NCI-H1105 (cell line): Measurements from ENCODE around the gene APH1B.
"Not testable (repeated sequence)": the region's sequence is repeated elsewhere in the genome, so short reads cannot be mapped to it uniquely, and the experiment has no call there.

Experiments
- DNase-seq: peaks from one replicate; lab custom pipeline; 2025; lab: John Stamatoyannopoulos, UW

Gene APH1B

DNA sequence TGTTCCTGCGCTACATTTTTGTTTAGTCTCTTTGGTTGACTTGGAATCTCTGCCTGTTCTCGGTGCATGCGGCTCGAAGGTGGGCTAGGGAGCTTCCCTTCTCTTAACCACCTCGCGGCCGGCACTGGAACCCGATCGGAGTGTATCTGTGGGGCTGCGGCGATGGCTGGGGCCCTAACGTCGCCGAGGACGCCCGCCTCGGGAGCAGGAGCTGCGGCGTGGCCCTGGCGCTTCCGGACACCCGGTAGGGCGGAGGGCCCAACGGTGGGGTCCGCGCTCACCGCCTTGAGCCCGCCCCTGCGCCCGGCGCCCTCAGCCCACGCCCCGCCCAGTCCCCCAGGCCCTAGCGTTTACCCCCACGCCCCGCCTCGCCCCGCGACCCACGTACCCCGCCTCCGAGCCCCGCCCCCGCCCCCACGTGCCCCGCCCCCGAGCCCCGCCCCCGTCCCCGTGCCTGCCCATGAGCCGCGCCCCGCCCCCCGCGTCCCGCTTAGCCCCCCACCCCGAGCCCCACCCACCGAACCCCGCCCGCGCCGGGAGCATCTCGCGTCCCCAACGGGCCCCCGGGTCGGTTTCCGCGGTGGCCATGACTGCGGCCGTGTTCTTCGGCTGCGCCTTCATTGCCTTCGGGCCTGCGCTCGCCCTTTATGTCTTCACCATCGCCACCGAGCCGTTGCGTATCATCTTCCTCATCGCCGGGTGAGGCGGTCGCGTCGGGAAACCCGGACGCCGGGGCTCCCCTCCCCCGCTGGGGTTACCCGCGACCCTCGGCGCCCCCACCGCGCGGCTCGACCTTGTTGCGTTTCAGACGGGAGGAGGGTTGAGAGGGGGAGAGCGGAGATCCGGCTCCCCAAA lies at the start of gene APH1B:
TSS of gene APH1B (plus strand) at position 568 of the 855 bp plus-strand sequence. CDS start at position 587, 19 bp downstream.
- DNase-seq: peak; percentile 86

DNA sequence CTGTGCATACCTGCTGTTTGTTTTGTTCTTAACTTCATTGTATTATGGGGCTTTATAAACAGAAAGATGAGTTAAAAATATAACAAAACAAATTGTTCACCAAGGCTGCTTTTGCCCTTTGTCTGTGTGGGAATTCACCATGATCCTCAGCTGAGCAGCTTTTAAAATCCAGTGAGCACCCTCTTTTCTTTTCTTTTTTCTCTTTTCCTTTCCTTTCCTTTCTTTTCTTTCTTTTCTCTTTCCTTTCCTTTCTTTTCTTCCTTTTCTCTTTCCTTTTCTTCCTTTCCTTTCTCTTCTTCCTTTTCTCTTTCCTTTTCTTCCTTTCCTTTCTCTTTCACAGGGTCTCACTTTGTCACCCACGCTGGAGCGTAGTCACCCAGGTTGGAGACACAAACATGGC lies 49.7 kb upstream of the APH1B start:
- DNase-seq: no peak

DNA sequence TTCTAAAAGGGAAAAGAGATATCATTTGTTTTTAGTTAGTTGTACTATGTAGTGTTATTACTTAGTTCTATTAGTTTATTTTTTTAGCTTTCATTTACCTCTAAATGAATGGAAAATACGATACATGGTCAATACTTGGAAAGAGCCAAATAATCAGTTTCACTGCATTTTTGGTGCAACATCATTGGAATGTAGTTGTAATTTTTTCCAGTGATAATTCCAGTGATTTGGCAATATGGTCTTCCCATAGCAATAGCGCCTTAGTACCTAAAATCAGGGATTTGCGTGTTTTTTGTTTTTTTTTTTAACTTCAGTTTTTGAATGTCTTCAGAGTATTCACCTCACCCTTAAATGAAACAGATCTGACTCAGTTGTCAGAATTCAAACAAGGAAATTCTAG lies 46.2 kb upstream of the APH1B start:
- no peak for DNase-seq

DNA sequence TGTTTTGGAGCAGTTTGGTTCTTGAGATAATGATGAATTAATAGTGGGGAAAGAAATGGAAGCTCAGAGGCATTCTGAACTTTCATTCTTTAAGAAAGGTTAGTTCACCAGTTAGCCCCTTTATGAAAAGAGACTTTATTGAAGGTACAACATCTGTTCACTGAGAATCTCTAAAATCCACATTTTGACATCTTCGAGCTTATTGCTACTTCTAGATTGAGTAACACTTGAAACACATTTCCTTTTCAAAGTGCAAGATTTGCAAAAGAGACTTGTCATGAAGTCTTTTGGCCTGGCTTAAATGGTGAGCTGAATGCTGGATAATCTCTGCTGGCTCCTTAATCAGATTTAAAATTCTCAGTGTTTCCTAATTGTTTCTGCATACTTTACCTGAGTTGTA lies 45.7 kb upstream of the APH1B start:
- DNase-seq: no peak

DNA sequence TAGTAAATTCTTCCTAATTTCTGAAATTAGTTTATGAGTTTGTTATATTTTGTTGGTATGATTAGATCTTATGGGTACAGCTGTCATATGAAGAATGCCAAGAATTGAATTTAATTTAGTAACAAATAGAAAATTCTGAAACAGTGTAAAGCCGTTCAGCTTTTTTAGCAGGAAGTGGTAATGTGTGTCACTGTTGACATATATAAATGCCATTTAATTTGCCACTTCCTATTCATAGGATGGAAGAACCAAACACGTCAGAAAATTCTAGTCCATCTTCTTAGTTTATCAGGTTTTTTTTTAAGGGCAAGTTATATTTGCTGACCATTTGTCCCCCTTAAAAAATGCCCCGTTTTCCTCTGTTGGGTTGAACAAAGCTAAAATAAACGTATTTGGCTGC lies 45.0 kb upstream of the APH1B start:
- no peak for DNase-seq

DNA sequence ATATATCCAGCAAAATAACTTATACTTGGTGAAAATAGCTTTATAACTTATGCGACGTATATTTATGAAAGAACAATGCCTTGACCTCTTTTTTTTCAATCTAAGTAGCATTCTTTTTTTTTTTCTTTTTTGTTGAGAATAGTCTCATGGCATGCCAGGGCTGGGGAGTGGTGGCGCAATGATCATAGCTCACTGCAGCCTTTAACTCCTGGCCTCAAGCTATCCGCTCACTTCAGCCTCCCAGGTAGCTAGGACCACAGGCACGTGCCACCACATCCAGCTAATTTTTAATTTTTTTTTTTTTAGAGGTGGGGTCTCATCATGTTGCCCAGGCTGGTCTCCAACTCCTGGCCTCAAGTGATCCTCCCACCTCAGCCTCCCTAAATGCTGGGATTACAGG lies 44.5 kb upstream of the APH1B start:
- no peak for DNase-seq

DNA sequence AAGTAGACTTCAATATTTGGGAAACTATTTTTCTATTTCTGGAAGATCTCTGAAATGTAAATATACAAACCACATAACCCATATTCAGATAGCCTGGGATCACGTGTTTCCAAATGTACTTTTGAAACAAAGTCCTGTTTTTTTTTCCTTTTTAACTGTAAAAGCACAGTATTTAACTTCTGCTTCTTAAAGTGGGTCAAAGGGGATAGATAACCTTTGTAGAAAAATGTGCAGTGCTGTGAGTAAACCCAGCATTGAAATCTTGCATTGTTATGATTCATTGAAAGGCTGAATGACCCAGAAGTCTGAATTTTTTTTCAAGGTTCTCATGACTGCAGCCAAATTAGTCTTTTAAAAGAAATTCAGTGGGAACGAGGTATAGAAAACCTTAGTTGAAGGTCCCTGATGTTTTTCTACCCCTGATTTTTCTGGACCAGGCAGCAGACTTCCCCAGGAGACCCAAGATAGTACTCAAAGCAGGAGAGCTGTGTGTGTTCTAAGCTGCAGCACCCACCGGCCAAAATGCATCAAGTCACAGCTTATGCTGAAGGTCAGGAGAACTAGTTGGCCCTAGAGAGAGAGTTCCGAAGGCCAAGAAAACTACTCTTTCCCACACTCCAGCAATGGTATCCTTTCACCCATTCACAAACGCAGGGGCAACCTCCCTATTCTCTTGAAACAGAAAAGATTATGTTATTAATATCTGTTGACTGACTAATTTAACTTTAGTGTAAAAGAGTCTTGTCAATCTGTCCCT lies 43.6 kb upstream of the APH1B start:
- no peak for DNase-seq

DNA sequence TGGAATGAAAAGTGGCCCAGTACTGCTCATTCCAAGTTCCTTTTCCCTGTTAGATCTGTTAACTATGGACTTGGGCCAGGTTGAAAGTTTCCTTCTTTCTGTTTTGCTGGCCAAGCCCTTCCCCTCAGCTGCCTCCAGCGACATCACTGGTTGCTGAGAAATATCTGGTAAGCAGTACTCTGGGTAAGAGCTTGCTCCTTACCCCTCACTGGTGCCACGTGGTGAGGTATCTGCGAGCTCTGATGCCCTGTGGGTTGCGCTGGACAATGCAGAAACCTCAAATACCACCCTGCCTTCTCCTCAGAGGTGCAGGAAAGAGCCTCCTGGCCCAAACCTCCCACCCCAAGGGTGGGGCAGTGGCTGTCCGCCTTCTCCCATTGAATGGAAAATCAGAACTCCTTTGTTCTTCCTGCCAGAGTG lies 42.9 kb upstream of the APH1B start:
- DNase-seq: no peak

DNA sequence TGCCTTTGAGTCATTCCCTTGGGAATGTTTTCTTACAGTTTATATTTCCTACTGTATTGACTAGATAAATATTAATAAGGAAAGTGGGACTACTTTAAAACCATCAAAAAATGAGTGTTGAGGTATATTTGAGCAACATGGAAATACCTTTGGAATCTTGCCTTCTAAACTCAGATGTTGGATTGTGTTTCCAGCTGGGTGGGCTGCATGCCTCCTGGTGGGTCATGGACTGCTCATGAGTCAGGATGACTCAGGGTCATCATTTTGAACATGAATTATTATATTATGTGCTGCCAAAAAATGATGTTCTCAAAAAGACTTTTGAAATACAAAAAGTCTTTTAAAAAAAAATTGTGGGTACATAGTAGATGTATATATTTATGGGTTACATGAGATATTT lies 41.1 kb upstream of the APH1B start:
- no peak for DNase-seq

DNA sequence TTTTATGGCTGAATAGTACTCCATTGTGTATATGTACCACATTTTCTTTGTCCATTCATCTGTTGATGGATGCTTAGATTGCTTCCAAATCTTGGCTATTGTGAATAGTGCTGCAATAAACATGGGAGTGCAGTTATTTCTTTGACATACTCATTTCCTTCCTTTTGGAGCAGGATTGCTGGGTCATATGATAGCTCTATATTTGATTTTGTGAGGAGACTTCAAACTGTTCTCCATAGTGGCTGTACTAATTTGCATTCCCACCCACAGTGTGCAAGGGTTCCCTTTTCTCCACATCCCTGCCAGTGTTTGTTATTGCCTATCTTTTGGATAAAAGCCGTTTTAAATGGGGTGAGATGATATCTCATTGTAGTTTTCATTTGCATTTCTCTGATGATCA lies 40.3 kb upstream of the APH1B start:
- DNase-seq: not testable (repeated sequence)

DNA sequence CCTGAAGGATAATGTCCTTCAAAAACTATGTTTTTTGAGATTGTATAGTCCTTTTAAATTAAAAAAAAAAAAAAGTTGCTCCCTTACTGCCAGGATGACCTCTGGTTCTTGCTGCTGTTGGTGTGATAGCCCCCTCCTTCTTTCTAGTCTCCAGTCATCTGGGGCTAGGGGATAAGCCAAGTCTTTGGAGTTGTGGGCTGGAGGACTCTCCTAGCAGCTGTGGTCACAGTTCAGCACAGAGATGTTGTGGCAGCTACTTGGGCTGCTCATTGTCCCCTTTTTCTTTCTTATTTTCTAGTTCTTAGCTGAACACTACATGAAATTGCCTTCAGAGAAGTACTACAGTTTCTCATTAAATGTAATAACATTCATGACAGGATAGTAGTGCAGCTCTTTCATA lies 39.2 kb upstream of the APH1B start:
- DNase-seq: no peak

DNA sequence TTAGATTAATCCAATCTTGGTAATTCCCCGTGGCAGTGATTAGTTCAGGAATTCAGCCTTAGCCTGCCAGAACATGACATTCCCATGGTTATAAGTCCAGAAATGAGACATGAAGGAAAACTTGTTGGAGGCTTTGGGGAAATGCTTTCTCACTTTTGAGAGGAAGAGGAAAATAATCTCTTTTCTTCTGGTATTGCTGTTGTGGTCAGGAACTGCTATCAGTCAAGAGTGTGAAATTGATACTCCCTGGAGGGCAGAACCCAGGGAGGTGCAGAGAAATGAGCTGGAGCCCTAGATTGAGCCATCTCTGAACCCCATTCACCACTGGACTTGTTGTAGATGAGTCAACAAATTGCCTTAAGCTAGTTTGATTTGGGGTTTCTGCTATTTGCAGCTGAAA lies 38.6 kb upstream of the APH1B start:
- DNase-seq: no peak

DNA sequence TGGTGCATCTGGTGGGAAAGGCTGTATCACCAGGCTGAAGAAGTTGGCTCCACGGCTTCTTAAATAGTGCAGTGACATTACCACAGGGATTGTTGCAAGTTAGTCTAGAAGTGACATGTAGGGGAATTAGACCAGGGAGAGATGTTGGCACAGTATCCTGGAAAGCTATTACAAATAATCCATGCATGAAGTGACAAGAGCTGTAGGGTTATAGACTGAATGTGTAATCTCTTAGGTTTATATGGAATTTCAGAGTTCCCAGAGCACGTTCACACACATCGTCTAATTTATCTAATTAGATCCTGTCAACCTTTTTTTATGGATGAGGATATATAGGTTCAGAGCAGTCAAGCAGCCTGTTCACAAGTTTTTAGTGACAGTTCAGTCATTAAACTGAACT lies 37.3 kb upstream of the APH1B start:
- no peak for DNase-seq

DNA sequence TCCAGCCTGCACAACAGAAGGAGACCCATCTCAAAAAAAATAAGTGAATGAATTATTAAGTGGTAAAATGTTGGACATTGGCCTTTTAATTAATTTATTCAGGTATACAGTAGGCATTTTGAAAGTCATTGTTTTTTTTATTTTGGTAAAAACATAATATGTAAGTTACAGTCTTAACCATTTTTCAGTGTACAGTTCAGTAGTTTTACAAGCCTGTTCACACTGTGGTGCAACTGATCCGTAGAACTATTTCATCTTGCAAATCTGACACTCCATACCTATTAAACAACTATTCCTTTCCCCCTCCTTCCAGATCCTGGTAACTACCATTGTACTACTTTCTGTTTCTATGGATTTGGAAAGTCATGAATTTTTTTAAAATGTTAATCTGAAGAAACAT lies 36.1 kb upstream of the APH1B start:
- DNase-seq: no peak

DNA sequence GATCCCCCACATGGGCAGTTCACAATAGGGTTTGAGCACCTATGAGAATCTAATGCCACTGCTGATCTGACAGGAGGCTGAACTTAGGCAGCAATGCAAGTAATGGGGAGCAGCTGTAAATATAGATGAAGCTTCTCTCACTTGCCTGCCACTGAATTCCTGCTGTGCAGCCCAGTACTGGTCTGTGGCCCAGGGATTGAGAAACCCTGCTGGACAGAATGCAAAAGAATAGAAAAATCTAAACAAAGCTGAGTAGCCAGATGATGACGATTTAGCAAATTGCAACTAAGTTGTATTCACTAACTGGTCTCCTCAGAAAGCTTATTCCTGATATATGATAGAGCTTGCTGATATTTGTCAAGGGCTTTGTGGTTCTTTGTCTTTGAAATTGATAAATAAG lies 34.3 kb upstream of the APH1B start:
- DNase-seq: no peak

DNA sequence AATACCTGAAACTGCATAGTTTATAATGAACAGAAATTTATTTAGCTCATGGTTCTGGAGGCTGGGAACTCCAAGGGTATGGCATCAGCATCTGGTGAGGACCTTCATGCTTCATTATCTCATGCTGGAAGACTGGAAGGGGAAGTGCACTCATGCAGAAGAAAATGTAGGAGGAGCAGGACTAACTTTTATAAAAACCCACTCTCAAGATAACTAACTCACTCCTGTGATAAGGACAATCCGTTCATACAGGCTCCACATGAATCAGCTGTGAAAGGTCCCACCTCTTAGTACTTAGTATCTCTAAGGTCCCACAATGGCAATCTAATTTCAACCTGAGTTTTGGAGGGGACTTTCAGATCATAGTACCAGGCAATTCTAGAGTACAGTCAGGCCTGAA lies 33.6 kb upstream of the APH1B start:
- DNase-seq: no peak

DNA sequence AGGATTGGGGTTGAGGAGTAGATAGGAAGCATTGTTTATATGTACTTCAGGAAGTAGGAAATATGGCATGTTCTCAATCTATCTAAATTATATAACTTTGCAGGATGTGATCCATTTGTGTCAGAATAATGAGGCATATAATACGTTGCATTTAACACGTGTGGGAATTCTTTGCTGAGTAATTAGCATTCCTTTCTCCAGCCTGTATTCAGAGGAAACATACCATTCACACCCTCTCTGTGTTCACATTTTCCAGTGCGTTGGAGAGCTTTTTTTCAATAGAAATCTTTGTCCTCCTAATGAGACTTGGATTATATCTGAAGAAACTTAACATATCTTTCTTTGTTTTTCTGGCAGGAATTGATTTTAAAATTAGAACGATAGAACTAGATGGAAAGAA lies 33.0 kb upstream of the APH1B start:
- no peak for DNase-seq

DNA sequence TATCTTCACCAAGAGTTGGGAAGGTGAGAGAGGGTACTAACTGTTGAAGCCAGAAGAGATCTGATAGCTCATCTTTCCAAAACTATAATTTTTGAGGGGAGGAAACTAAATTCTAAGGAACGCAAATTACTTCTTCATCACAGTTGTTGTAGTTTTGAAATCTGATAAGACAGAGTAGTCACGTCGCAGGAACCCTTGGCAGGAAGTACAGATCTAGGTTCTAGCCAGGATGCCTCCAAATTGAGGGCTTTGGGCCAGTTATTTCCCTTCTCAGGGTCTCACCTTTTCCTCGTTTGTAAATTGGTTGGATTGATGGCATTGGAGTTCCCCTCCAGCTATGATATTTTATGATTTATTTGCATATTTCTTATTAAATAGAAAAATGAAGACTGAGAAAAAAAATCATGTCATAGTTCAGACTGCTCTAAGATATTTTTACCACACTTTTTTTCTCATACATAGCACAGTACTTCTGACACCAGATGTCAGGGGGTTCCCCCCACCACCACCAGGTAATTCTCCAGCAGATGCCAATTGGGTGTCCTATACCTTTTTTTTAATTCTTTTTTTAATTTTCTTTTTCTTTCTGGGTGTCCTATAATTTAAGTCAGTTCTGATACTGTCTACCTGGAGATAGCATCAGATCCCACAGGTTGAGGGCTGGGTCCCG lies 32.3 kb upstream of the APH1B start:
- DNase-seq: no peak

DNA sequence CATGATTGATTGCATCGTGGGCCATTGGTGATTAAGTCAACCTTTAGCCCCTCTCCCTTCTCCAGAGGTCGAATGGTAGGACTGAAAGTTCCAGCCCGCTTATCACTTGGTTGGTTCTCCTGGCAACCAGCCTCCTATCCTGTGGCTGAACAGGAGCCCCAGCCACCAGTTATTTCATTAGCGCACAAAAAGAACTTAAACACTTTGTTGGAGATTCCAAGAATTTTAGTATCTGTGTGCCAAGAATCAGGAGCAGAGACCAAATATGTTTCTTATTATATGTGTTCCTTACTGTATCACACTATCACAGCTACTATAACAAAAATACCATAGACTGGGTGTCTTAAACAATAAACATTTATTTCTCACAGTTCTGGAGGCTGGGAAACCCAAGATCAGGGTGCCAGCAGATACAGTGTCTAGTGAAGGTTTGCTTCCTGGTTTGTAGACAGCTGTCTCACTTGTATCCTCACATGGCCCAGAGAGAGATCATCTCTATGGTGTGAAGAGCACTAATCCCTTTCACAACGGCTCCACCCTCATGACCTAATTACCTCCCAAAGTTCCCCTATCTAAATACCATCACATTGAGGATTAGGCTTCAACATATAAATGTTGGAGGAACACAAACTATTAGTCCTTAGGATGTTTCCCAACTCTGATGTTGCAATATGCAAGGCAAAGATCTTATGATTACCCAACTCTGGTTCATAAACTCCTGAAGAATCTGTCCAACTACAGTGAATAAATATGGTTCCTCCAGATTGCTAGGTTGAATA lies 30.5 kb upstream of the APH1B start:
- DNase-seq: no peak

DNA sequence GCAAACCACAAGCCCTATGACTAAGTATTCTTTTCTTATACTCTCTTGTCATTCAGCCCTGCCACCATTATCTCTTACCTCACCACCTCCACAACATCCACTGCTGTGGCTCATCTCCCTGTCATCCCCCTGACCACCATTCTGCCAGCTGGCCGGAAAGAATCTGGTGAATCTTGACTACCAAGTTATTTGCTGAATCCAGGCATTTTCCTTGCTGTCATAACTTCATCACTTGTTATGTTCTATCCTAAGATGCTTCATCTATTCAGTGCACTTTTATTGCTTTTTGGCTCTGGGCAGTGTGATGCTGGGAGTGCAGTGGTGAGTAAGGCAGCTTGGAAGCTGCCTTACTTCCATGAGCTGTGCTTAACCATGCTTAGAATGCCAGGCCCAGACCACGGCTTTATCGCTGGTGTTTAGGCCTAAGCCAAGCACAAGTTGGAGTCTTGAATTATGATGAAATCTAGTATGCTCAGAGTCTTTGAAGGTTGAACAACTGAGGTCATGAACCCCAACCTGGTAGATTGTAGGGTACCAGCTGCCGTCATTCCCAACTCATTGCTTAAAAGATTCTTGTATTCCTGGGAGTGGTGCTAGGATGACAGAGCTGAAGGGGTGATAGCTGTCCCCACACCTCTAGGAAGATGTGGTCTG lies 27.0 kb upstream of the APH1B start:
- no peak for DNase-seq

DNA sequence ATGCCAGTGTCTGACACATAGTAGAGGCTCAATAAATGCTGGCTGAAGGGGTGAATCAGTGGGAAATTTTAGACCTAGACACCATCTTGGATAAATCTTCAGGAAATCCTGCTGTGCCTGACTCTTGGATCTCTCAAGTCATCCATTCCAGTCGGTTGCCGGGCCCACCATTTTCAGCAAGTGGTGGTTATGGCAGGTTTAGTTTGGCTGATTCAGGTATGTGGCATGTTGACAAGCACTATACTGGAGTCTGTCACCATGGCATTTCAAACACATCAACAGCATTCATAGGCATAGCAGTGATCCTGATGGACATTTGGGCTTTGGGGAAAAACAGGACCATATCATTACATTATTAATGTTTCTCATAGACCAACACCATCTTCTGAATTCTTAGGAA lies 25.7 kb upstream of the APH1B start:
- no peak for DNase-seq

DNA sequence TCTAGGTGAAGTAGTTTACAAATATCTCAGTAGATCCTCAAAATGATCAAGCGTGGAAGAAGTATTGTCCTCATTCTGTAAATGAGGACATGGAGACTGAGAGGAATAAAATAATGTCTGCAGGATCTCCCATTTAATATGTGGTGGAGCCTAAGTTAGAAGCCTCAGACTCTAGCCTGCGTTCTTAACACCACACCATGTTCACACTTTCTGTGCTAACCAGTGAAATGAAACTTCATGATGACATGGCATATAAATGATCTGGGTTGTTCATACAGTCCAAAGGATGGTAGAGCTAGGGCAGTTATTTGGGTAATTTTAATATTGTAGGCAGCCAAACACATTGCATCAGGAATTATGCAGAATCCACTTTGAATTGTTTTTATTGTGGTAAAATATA lies 25.1 kb upstream of the APH1B start:
- no peak for DNase-seq
